Measurements from ENCODE around the gene MRPS27.

- no peak for TF ChIP-seq CTCF (IDR thresholded peaks at IDR 0.05 in 8 of 11, conservative IDR thresholded peaks at IDR 0.05 in 3 of 11)
- TF ChIP-seq POLR2AphosphoS5 (IDR thresholded peaks at IDR 0.05), result no peak
- TF ChIP-seq POLR2A (IDR thresholded peaks at IDR 0.05), result no peak
Observed at GRCh38 chr5:72276219-72276752, 43.8 kb downstream of the MRPS27 start.

Measured in spleen (tissue), 7 donors.